ENCODE measurements around the gene OSBPL5.

OSBPL5 gene

GRCh38 chr11:3049430-3050243 lies 115.5 kb downstream of the OSBPL5 start (continued):
- no peak for TF ChIP-seq ZNF449 (tag by site-specific recombination; IDR thresholded peaks at IDR 0.05)
- TF ChIP-seq ZNF704 (tag by site-specific recombination; IDR thresholded peaks at IDR 0.05), result no peak
- TF ChIP-seq TRIM28 (IDR thresholded peaks at IDR 0.05; ENCODE audit: borderline replicate concordance, low read length), result no peak
- TF ChIP-seq ZNF701 (tag by site-specific recombination; IDR thresholded peaks at IDR 0.05), result no peak
- no peak for TF ChIP-seq INSM2 (tag by site-specific recombination; IDR thresholded peaks at IDR 0.05)
- no peak for TF ChIP-seq ZNF423 (tag by site-specific recombination; IDR thresholded peaks at IDR 0.05)
- no peak for TF ChIP-seq ZNF37A (tag by site-specific recombination; IDR thresholded peaks at IDR 0.05)
- no peak for TF ChIP-seq ZNF202 (tag by site-specific recombination; IDR thresholded peaks at IDR 0.05; ENCODE audit: borderline replicate concordance)
- no peak for TF ChIP-seq ZNF830 (tag by site-specific recombination; IDR thresholded peaks at IDR 0.05; ENCODE audit: low read depth)
- no peak for TF ChIP-seq ZNF132 (tag by site-specific recombination; IDR thresholded peaks at IDR 0.05; ENCODE audit: borderline replicate concordance)
- no peak for TF ChIP-seq SP3 (tag by site-specific recombination; IDR thresholded peaks at IDR 0.05)
- no peak for TF ChIP-seq ZNF791 (tag by site-specific recombination; IDR thresholded peaks at IDR 0.05)
- TF ChIP-seq ZNF473 (tag by site-specific recombination; IDR thresholded peaks at IDR 0.05), result no peak
- TF ChIP-seq CTCF (tag by site-specific recombination; IDR thresholded peaks at IDR 0.05), result 0 out of 2 replicates have a peak, but pooled peaks have one; percentile 22
- TF ChIP-seq ZNF274 (IDR thresholded peaks at IDR 0.05; ENCODE audit: low read length), result no peak
- no peak for TF ChIP-seq ZNF274 (tag by site-specific recombination; IDR thresholded peaks at IDR 0.05; ENCODE audit: borderline replicate concordance)
- no peak for TF ChIP-seq GFI1B (tag by site-specific recombination; IDR thresholded peaks at IDR 0.05)
- TF ChIP-seq ZNF677 (tag by site-specific recombination; IDR thresholded peaks at IDR 0.05), result no peak
- no peak for TF ChIP-seq ZBTB21 (tag by site-specific recombination; IDR thresholded peaks at IDR 0.05)
- TF ChIP-seq ZNF513 (tag by site-specific recombination; IDR thresholded peaks at IDR 0.05), result no peak
- TF ChIP-seq ZNF645 (tag by site-specific recombination; IDR thresholded peaks at IDR 0.05), result no peak
- TF ChIP-seq ZIC2 (tag by site-specific recombination; IDR thresholded peaks at IDR 0.05), result peak; percentile 91
- no peak for TF ChIP-seq ZNF626 (tag by site-specific recombination; IDR thresholded peaks at IDR 0.05)
- no peak for TF ChIP-seq ZNF544 (tag by site-specific recombination; IDR thresholded peaks at IDR 0.05)
- no peak for TF ChIP-seq ZNF19 (tag by site-specific recombination; IDR thresholded peaks at IDR 0.05; ENCODE audit: low read depth)
- no peak for TF ChIP-seq ZNF324 (tag by site-specific recombination; IDR thresholded peaks at IDR 0.05)
- TF ChIP-seq ZNF600 (tag by site-specific recombination; IDR thresholded peaks at IDR 0.05), result no peak
- no peak for TF ChIP-seq ZNF184 (tag by site-specific recombination; IDR thresholded peaks at IDR 0.05)
- TF ChIP-seq GLI2 (tag by site-specific recombination; IDR thresholded peaks at IDR 0.05; ENCODE audit: borderline replicate concordance, low read depth), result no peak

Data from HEK293 (cell line).